Measurements from ENCODE around the gene WNK1.
"Not testable (repeated sequence)": the region's sequence is repeated elsewhere in the genome, so short reads cannot be mapped to it uniquely, and the experiment has no call there.

WNK1 gene

DNA sequence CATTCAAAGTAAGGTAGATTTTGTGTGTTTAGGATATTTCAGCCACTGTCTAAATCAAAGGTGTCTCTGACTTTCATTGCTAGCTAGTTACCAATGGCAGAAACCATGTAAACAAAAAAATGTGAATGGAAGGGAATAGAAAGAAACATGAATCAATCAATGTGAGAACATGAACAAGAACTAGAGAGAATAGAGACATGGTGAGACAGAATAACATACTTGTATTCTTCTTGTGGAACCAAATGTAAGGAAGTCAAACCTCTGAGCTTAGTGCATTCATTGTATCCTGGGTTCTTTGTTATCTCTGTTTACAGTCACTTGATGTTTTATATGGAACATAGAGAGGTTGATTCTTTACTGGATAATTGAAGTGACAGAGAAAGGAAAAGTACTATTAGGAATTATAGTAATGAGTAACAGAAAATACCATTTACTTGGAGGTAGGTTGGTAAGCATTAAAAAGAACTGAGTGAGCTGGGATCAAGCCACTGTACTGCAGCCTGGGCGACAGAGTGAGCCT is 2.6 kb upstream of the WNK1 start:
- DNase-seq (ENCODE audit: low read depth in 2 of 2) = no peak

DNA sequence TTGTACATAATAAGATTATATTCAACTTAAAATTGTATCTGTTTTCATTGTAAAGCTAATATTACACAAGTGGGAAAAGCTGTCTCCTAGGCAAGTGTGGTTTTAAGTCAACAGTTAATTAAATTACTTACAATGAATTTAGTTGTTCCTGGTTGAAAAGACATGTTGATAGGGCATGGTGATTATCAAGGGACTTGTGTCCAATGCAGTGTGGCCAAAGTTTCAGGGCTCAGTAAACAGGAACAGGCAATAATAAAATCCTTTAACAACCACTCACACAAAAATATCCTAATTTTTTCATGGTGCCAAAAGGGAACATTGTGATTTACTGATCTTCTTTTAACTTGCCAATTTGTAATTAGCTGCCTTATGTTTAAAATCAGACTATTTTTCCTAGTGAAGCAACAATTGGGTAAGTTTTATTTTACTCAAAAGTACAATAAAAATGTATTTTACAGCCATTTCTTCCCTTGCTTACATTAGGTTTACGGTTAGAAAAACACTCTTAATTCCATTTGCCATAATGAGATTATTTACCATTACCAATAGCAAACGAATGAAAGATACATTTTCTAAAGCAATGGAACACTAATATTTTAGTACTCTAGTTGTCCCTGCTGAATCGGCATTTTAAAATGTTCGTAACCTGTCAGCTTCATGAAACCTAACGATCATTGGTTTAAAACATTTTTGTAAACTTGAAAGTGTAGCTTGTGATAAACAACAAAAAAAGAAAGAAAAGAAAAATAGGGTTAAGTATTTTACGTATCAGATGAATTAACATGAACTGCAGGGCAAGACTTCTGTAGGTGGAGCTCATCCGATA is 1.8 kb upstream of the WNK1 start:
- no peak for DNase-seq (ENCODE audit: low read depth in 2 of 2)

DNA sequence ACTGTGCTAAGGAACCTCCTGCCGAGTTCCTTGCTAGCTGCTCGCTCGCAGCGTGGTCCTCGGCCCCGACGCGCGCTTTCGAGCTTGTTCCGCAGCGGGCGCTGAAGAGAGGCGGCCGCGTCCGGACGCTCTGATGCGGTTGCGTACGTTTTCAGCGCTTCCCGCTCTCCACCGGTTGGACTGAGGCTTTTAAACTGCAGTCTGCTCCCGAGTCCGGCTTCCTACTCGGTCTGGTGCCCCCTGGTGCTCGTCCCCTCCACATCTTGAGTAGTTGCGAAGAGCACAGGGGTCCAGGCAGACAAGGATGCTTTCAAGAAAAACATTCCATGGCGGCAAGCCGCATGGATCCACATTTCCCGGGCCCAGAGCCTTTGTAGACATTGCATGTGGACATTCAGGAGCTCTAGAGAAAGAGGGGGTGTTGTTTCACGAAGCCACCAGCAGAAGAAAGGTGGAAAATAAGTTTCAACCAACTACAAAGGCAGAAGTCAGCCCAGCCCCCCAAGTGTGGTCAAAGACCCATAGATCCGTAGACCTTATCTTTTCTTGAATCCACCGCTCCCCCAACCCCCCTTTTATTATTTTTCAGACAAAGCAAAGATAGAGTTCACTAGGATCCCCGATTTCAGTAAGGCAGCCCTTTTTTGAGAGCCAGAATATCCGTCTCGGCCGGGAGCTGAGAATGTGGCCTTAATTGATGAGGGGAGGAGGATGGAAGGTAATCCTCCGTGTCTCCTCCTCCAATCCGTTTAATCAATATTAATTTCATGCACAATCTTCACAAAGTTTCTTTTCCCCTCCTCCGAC is 984 bp upstream of the WNK1 start:
- peak; percentile 62 to 63 for DNase-seq (ENCODE audit: low read depth in 2 of 2)

DNA sequence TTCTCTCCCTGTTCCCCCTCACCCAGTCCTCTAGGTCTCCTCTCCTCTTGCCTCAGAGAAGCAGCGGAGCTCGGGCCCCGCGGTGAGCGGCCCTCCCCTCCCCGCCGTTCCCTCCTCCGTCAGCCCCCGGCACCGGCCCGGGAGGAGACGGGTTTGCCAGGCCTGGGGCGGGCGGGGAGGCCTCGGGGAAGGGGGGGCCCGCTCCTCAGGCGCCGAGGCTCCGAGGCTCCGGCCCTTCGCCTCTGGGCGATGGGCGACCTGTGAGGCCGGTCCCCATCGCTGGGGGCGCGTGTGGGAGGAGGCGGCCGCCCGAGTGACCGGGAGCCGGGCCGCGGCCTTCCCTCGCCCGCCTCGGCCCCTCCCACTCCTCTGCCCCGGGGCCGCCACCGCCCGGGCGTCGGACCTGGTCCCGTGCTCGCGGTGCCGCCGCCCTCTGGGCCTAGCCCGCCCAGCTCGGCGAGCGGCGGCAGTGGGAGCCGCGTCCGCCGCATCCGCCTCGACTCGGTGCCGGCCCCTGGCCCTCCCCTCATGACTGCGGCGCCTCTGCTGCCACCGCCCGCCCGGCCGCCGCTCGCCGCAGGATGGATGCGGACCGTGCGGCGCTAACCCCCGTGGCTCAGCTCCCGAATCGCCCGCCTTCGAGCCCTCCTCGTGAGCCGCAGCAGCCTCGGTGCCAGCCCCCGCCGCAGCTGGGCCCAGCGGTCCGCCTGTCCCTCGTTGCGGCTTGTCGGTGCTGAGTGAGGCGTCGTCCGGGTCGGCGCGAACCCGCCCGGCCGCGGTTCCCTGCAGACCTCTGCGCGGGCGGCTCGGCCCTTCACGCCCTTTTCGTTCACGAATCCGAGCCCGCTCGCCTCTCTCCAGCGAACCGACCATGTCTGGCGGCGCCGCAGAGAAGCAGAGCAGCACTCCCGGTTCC is 574 bp downstream of the WNK1 start:
- DNase-seq (ENCODE audit: low read depth in 2 of 2) = no peak

DNA sequence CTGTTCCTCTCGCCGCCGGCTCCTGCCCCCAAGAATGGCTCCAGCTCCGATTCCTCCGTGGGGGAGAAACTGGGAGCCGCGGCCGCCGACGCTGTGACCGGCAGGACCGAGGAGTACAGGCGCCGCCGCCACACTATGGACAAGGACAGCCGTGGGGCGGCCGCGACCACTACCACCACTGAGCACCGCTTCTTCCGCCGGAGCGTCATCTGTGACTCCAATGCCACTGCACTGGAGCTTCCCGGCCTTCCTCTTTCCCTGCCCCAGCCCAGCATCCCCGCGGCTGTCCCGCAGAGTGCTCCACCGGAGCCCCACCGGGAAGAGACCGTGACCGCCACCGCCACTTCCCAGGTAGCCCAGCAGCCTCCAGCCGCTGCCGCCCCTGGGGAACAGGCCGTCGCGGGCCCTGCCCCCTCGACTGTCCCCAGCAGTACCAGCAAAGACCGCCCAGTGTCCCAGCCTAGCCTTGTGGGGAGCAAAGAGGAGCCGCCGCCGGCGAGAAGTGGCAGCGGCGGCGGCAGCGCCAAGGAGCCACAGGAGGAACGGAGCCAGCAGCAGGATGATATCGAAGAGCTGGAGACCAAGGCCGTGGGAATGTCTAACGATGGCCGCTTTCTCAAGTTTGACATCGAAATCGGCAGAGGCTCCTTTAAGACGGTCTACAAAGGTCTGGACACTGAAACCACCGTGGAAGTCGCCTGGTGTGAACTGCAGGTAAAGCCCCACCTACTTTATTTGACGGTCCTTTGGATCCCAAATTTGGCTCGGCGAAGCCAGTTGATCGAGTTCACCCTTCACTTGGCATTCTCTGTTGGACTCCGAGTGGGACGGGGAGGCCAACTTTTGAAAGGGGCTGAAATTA is 1.5 kb downstream of the WNK1 start:
- peak in 1 of 2 donors; percentile 16 for DNase-seq (ENCODE audit: low read depth in 2 of 2)

DNA sequence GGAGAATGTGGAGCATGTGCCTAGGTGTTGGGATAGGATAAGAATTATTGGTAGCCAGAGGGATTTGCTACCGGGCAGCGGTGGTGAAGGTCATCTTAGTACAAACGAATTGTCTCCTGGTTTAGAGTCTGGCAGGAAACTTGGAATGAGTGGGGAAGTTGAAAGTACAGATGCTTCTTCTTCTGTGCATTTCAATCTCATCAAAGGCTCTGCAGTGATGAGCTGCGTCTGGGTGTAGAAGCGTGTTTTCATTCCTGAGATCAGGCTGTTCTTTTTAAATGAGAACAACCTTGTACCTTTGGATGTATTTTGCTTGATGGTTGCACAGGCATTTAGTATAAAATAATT is 2.1 kb downstream of the WNK1 start:
- DNase-seq (ENCODE audit: low read depth in 2 of 2) = no peak

DNA sequence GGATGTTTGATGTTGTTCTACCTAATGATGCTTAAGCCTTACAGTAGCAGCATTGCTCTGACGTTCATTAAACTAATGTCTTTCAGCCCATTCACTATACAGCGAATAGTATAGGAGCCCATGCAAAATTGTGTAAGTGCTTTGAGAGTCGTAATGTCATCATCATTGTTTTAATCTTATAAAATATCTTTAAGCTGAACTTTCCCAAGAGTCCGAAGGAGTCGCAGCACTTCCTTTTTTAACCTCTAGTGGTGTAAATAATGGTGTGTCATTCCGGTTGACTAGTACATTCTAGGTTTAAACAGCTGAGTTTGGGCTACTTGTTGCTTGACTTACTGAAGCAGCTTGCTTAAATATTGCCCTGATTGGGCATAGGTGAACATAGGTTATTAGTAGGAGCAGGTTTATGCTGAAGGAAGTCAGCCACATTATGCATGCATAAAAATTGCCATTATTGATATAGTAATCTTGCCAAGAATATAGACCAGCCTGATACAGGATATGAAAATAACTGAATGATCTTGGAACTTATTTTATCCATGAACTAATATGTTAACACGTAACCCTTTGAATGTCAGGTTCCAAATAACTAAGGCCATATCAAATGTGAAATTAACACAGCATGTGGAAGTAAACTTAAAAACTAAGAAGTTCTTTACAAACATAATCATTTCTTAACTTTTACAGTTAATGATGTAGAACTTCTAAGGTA is 2.6 kb downstream of the WNK1 start:
- no peak for DNase-seq (ENCODE audit: low read depth in 2 of 2)

DNA sequence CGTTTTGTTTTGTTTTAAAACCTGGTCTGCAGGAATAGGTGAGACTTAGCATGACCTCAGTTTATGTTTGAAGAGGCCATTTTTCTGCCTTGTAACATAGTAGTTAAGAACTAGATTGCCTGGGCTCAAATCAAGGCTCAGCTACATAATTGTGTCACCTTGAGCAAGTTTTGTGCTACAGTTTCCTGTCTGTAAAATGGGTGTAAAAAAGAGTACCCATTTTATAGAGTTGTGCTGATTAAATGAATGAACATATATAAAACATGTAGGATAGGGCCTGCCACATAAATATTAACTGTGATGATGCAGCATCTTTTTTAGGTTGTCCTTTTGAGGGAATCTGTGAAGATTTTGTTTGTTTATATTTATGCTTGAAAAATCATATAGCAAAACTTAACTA is 7.2 kb downstream of the WNK1 start:
- DNase-seq (ENCODE audit: low read depth in 2 of 2) = no peak

DNA sequence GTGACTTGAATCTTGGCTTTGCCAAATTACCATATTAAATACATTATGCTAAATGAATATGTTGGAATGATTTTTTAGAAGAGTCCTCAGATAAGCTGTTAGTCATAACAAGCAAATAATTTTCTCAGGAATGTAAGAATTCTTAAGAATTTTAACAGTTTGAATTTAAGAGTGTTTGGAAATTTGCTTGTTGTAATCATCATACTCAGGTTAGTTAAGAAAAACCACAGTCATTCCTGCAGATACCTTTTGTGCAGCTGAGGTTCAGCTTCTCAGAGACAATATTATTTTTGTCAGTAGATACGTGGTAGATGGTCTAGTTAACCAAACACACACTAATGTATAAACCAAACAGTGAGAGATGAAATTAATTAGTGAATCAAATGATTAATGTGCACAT is 8.9 kb downstream of the WNK1 start:
- no peak for DNase-seq (ENCODE audit: low read depth in 2 of 2)

DNA sequence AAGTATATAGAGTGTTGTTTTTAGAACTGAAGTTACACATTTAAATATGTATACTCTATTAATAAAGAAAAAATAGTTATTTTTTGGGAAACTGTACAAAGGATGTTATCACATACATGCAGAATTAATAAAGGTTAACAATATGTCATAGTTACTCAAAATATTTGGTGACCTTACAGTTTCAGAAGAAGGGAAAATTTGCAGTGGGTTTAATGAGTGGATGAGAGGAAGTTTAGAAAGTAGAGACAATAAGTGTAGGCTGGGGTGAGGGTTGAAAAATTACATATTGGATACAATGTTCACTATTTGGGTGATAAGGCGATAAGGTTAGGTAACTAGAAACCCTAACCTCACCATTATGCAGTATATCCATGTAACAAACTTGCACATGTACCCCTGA is 13.5 kb downstream of the WNK1 start:
- DNase-seq (ENCODE audit: low read depth in 2 of 2) = no peak

DNA sequence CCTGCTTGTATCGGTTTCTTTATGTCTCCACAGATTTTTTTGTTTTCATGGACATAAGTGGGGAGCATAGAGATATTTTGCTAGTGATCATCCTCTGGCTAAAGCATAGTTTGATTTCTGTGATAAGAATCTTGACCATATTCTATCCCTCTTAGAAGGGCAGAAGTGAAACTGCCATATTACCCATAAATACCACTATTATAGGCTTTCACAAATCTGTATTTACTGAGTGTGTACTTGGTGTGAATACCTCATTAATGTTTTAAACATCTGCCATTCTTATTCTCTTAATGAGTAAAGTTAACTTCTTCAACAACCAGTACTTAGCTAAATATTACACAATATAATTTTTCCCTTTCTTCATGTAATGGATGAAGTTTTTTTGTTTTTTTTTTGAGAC is 16.1 kb downstream of the WNK1 start:
- no peak for DNase-seq (ENCODE audit: low read depth in 2 of 2)

DNA sequence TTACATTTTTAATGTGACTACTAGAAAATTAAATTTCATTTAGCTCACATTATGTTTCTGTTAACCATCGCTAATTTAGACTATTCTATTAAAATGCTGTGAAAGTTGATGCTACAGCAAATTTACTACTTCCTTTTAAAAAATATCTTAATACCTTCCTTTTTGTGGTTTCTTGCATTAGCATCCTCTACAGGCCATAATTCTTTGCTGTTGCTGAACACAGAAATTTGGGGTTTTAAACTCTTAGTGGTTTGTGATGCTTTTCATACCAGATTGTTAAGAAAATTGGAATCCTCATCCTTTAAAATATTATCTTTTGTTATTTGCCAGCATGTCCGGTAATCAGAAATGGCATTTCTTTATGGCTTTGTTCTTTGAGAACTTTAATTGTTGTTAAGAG is 18.1 kb downstream of the WNK1 start:
- DNase-seq (ENCODE audit: low read depth in 2 of 2) = no peak

DNA sequence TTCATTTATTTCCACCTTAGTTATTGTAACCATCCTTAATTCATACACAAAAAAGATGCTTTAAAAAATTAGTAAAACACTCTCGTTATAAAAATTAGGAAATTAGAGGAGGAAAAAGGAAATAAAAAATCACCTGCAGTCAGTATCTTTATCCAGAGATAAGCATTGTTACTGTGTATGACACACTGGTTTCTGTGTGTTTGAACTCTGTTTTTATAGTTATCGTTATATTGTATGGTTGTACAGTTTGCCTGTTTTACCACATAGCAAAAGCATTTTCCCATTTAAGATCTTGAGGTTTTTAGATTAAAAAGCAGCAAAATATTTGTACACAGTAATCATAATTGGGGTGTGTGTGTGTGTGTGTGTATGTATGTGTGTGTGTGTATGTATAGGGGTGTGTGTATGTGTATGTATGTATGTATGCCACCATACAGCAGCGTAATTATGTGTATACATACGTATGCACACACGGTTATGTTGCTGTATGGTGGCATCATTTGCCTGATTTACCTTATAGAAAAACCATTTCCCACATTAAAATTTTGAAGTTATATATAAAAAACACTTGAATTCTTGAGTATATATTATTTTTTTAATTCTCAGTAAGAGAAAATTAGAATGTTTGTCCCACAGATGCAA is 19.8 kb downstream of the WNK1 start:
- no peak for DNase-seq (ENCODE audit: low read depth in 2 of 2)

DNA sequence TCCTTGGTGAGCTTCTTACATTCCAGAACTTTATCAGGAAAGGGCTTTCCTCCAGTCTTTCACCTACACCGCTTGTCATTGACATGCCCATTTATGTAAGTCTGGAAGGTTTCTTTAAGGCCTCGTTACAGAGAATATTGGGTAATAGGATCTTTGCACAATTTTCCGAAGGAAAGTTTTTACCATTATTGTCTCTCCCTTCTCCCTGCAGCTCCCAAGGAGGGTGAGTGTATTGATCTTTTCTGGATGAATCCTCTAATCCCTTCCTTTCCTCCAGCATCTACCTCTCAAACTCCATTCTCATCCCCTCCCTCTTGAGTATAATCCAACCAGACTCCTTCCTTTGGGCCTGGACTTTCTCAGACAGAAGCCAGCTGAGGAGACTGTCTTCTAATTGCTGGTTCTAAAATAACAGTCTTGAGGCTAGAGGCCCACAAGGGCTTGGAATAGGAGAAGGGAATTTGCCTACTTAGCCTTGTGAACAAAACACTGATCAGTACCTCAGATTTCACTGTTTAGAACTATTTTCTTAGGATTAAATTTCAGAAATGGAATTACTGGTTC is 21.8 kb downstream of the WNK1 start:
- no peak for DNase-seq (ENCODE audit: low read depth in 2 of 2)

DNA sequence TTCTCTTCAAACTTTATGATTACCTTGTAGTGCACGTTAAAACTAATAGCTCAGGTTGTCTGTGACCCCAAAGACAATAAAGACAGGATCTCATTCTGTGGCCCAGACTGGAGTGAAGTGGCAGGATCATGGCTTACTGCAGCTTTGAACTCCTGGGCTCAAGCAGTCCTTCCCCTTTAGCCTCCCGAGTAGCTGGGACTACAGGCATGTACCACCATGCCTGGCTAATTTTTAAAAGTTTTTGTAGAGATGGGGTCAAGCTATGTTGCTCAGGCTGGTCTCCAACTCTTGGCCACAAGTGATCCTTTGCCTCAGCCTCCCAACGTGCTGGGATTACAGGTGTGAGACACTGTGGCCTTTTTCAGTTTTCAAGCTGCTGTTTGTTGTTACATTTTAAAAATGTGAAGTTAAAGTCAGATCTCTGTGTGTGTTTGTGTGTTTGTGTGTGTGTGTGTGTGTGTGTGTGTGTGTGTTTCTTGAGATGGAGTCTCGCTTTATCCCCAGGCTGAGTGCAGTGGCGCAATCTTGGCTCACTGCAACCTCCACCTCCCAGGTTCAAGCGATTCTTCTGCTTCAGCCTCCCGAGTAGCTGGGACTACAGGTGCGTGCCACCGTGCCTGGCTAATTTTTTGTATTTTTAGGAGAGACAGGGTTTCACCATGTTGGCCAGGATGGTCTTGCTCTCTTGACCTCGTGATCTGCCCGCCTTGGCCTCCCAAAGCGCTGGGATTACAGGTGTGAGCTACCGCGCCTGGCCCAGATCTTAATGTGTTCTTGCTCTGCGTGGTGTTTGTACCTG is 23.8 kb downstream of the WNK1 start:
- not testable (repeated sequence) for DNase-seq (ENCODE audit: low read depth in 2 of 2)

DNA sequence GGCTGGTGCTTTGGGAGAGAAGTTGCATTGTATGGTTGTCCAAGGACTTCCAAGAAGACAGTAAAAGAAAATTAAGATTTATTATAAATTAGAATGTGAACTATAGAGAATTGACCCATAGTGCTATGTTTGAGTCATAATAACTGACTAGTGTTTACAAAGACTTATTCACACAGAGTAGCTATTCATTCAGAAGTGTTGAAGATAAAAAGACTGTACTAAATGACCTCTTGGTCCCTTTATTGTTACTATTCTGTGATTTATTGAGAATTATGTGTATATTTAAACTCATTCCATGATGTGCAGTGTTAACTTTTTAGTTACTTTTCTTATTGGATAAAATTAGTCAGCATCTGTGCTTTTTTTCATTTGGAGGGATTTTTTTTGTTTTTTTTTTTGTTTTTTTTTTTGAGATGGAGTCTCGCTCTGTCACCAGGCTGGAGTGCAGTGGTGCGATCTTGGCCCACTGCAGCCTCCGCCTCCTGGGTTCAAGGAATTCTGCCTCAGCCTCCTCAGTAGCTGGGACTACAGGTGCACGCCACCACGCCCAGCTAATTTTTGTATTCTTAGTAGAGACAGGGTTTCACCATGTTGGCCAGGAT is 24.5 kb downstream of the WNK1 start:
- not testable (repeated sequence) for DNase-seq (ENCODE audit: low read depth in 2 of 2)

DNA sequence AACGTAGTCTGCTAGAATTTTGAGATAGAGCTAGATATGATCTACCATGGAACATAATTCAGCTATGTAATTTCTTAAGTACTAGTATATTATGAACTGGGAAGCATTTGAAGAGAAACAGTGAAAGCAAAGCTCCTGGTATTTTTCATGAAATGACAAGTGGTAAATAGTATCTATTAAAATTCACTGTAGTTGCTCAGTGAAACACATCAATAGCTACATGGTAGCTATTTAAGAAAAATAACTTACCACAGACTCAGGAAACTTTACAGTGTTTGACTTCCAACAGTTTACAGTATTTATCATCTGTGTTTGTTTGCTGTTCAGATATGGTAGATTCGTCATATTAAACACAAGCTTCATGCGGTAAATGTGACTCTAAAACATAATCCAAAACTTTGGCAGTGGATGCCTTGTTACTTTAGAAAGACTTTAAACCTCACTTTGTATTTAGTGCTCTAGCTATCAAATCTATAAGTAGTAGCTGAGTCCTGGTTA is 25.2 kb downstream of the WNK1 start:
- DNase-seq (ENCODE audit: low read depth in 2 of 2) = no peak

DNA sequence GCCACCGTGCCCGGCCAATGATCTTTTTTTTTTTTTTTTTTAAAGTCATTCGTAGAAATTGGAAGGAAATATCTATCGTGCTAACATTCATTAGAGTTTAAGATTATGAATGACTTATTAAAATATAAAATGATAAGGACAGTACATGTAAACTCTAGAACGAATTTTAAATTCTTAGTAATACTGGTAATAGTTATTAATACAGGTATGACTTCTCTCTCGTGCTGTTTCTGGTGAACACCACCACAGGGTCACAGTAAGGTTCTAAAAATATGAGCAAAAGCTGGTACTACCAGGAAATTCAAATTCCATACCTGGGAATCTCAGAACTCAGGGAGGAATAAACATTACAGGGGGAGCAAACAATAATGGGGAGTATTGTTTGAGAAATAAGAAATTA is 26.2 kb downstream of the WNK1 start:
- no peak for DNase-seq (ENCODE audit: low read depth in 2 of 2)

Measured in stimulated activated CD8-positive, alpha-beta memory T cell treated with anti-CD3 and anti-CD28 coated beads, Interleukin-7, amount 100 ng/mL, for 1 hour (primary cell).